OCI-LY3 (cell line): ENCODE measurements around the gene DIAPH2.

ENCODE experiments used
- H2AFZ ChIP-seq: fragments of 200-600, 300-600 bp; shearing (Covaris generic); 2 replicates; pipeline ENCODE4 v1.6.0; 2014; ENCODE audit warnings: antibody characterized with exemption, low read depth, low read length
- H3K27ac ChIP-seq: fragments of 200-600, 300-600 bp; sonication (generic); 2 replicates; pipeline ENCODE4 v1.5.1; 2014; ENCODE audit warnings: mild to moderate bottlenecking, low read length, moderate library complexity, mixed read lengths
- H3K27me3 ChIP-seq: fragments of 200-600, 300-600 bp; sonication (generic); 2 replicates; pipeline ENCODE4 v1.6.1; 2014; ENCODE audit warnings: low read depth, low read length, mixed read lengths
- H3K36me3 ChIP-seq: fragments of 200-600, 300-600 bp; sonication (generic); replicated peaks from 2 replicates; pipeline ENCODE3; 2014; ENCODE audit warnings: low read depth, low read length, mixed read lengths
- H3K4me1 ChIP-seq: fragments of 300-600, 200-600 bp; sonication (generic); 2 replicates; pipeline ENCODE4 v1.6.1; 2014; ENCODE audit warnings: low read length, mixed read lengths
- H3K4me2 ChIP-seq: fragments of 200-600, 300-600 bp; sonication (generic); 2 replicates; pipeline ENCODE4 v1.6.1; 2014; ENCODE audit warnings: low read length, mixed read lengths
- H3K4me3 ChIP-seq: fragments of 300-600, 200-600 bp; sonication (generic); 2 replicates; pipeline ENCODE4 v1.5.1; 2014; ENCODE audit warnings: antibody characterized with exemption, mild to moderate bottlenecking, low read length, moderate library complexity
- H3K79me2 ChIP-seq: fragments of 300-600, 200-600 bp; shearing (Covaris generic); 2 replicates; pipeline ENCODE4 v1.6.1; 2014; ENCODE audit warnings: mild to moderate bottlenecking, low read length, mixed read lengths
- H3K9ac ChIP-seq: fragments of 300-600, 200-600 bp; shearing (Covaris generic); 2 replicates; pipeline ENCODE4 v1.6.0; 2014; ENCODE audit warnings: mild to moderate bottlenecking, low read length, moderate library complexity
- H3K9me3 ChIP-seq: fragments of 200-600, 300-600 bp; shearing (Covaris generic); 2 replicates; pipeline ENCODE4 v1.6.1; 2014; ENCODE audit warnings: low read length, mixed read lengths; ENCODE audit not compliant: insufficient read depth
- H4K20me1 ChIP-seq: fragments of 200-600, 300-600 bp; sonication (generic); 2 replicates; pipeline ENCODE4 v1.6.1; 2016; ENCODE audit warnings: low read length, mixed read lengths; ENCODE audit not compliant: insufficient read depth
- CTCF ChIP-seq: fragments of 200-600, 300-600 bp; sonication (generic); IDR thresholded peaks from 2 replicates; pipeline ENCODE4 v1.5.1; 2014; ENCODE audit warnings: antibody characterized with exemption, low read length, low read depth
- EZH2phosphoT487 ChIP-seq: fragments of 200-600 bp; shearing (Covaris generic); IDR thresholded peaks from 2 replicates; pipeline ENCODE4 v1.6.1; 2018; ENCODE audit warnings: antibody characterized with exemption, mixed run types, low read depth

Gene DIAPH2

DNA sequence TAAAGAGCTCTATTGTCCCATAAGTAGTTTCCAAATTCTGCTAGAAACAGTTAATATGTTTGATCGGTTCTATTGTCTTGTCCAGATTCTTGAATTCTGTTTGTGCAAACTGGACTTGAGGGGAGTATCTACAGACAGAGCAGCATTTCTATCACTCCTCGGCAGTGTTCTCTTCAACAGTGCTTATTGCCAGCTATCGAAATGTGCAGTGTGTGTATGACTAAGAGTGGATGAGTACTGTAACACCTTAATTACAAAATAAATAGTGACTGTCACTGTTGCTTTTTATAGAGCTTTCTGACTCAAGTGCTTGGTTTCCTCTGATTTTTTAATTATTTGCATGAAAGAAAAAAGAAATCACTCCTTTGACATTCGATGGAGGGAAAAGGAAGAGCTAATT lies 473.6 kb downstream of the DIAPH2 start:
- Histone ChIP-seq H3K9ac (no peak overlapping the region), H3K4me3 (no peak overlapping the region), H3K79me2 (no peaks in the 10 kb centered on the region), H3K36me3 (no peaks in the 10 kb centered on the region), H3K9me3 (no peaks in the 10 kb centered on the region), H3K4me1 (no peaks in the 10 kb centered on the region), H3K4me2 (no peak overlapping the region), H3K27ac (no peak overlapping the region), H2AFZ (no peak overlapping the region), H4K20me1 (no peaks in the 10 kb centered on the region), H3K27me3 (no peaks in the 10 kb centered on the region)
- TF ChIP-seq EZH2phosphoT487 (no peak), CTCF (no peak)

- Histone ChIP-seq H2AFZ (no peak overlapping the region), H3K9ac (no peak overlapping the region), H3K27me3 (no peaks in the 10 kb centered on the region), H3K4me3 (no peak overlapping the region), H3K27ac (no peak overlapping the region), H3K9me3 (no peaks in the 10 kb centered on the region), H4K20me1 (no peaks in the 10 kb centered on the region), H3K4me2 (no peak overlapping the region), H3K4me1 (no peaks in the 10 kb centered on the region), H3K79me2 (no peaks in the 10 kb centered on the region), H3K36me3 (no peaks in the 10 kb centered on the region)
- TF ChIP-seq EZH2phosphoT487 (no peak), CTCF (no peak)
Observed at GRCh38 chrX:97159916-97160800, 475.5 kb downstream of the DIAPH2 start.

DNA sequence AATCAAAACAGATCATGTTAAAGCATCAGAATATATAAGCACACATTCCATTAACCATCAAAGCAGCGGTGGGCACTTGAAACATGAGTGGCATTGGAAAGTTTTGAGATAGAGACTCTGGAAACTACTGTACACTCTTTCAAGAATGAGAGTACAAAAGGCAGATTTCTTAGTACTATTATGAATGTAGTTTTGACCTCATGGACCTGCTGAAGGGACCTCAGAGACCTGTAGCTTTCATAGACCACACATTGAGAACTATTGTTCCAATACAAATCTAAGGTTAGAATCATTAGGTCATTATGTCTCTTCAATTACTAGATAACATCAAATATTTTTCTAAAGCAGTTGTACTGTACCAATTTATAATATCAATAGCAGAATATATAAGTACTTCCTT lies 482.7 kb downstream of the DIAPH2 start:
- TF ChIP-seq CTCF: no peak
- Histone ChIP-seq H4K20me1 (no peaks in the 10 kb centered on the region), H3K9me3 (no peaks in the 10 kb centered on the region), H3K4me2 (no peak overlapping the region), H3K36me3 (no peaks in the 10 kb centered on the region), H3K27me3 (no peaks in the 10 kb centered on the region), H3K27ac (no peak overlapping the region), H3K79me2 (no peaks in the 10 kb centered on the region), H3K9ac (no peak overlapping the region), H2AFZ (no peak overlapping the region), H3K4me3 (no peak overlapping the region), H3K4me1 (peaks cover 8% of the 10 kb centered on the region)

GRCh38 chrX:97168646-97169045 lies 484.0 kb downstream of the DIAPH2 start:
- H2AFZ ChIP-seq: no peak overlapping the region
- no peak overlapping the region for H3K4me2 ChIP-seq

More at GRCh38 chrX:97168646-97169045, 484.0 kb downstream of the DIAPH2 start:
- Histone ChIP-seq H3K4me3 (no peak overlapping the region), H3K27me3 (no peaks in the 10 kb centered on the region), H3K27ac (no peak overlapping the region), H3K36me3 (no peaks in the 10 kb centered on the region), H3K9me3 (no peaks in the 10 kb centered on the region), H3K79me2 (no peaks in the 10 kb centered on the region), H4K20me1 (no peaks in the 10 kb centered on the region), H3K4me1 (peaks cover 8% of the 10 kb centered on the region), H3K9ac (no peak overlapping the region)
- TF ChIP-seq EZH2phosphoT487: no peak
- TF ChIP-seq CTCF: no peak
